Sigmoid colon (tissue), 7 donors: ENCODE data around the gene NMUR1. TPM values are rescaled to one million over a fixed set of nuclear protein-coding genes. Genes with fewer than 3 reads are reported as not detected.

Experiments used
- DNase-seq: peaks from one replicate; pipeline ENCODE4 v3.0.0-alpha.2; 2019
- H3K27ac ChIP-seq, 4 donors: fragments of 200-600 bp; sonication (generic); one replicate each; pipeline ENCODE4 v1.5.1; 2016 to 2019; ENCODE audit warnings: mild to moderate bottlenecking in 1 of 4
- H3K27me3 ChIP-seq, 3 donors: fragments of 200-600 bp; sonication (generic); one replicate each; pipeline ENCODE4 v1.5.1; 2019; ENCODE audit warnings: mild to moderate bottlenecking in 1 of 3
- H3K36me3 ChIP-seq, 4 donors: fragments of 200-600 bp; sonication (generic); one replicate each; pipeline ENCODE4 v1.5.1; 2016 to 2019
- H3K4me1 ChIP-seq, 4 donors: fragments of 200-600 bp; sonication (generic); one replicate each; pipeline ENCODE4 v1.5.1; 2017 to 2019
- H3K4me3 ChIP-seq, 4 donors: fragments of 200-600 bp; sonication (generic); one replicate each; pipeline ENCODE4 v1.5.1; 2017 to 2019; ENCODE audit warnings: mild to moderate bottlenecking in 2 of 4, moderate library complexity in 1 of 4
- H3K9me3 ChIP-seq, 4 donors: fragments of 200-600 bp in 3 of 4; sonication (generic) in 3 of 4; one replicate each; pipeline versions ENCODE4 v1.5.1 to v1.6.1; 2013 to 2019
- EP300 ChIP-seq, 4 donors: sonication (generic); formaldehyde crosslinking; IDR thresholded peaks; one replicate each; pipeline ENCODE4 v1.6.1; 2017; ENCODE audit warnings: antibody characterized with exemption in 4 of 4
- POLR2A ChIP-seq, 2 donors: fragments of 450-650 bp; IDR thresholded peaks; one replicate each; pipeline ENCODE4 v1.6.1; 2016; ENCODE audit warnings: antibody characterized with exemption in 2 of 2, mild to moderate bottlenecking in 2 of 2, moderate library complexity in 2 of 2
- POLR2AphosphoS5 ChIP-seq, 4 donors: sonication (generic); formaldehyde crosslinking; IDR thresholded peaks; one replicate each; pipeline ENCODE4 v1.6.1; 2017; ENCODE audit warnings: antibody characterized with exemption in 4 of 4
- WGBS, 2 donors: extraction: QIAGEN DNeasy Blood & Tissue Kit; methylation state at CpG; one replicate each; pipeline ENCODE4 v1.1.7; 2013; 5-methylcytosine and 5-hydroxymethylcytosine counted together
- intact Hi-C: fragments of 100-400 bp; cut with DNase I; formaldehyde crosslinking; loops from one replicate; pipeline ENCODE4 v1.15.1; 2023
- polyA plus RNA-seq, 3 donors: library from polyadenylated mRNA; stranded (reverse); fragments of 200-250 nt; gene quantifications; one replicate each; pipeline ENCODE4 v1.2.3, GENCODE V29; 2013
- total RNA-seq, 4 donors: library from RNA; depleted of rRNA; stranded (reverse); fragments of >200 nt; gene quantifications; one replicate each; pipeline ENCODE4 v1.1.0, GENCODE V29; 2016
- TF ChIP-seq, protein P1 (sequence below), 4 experiments: fragments of 450-650 bp in 3 of 4; fragments of 200-600 bp in 1 of 4; IDR thresholded peaks; one replicate each; pipeline ENCODE4 v1.5.1; 2016 to 2019; ENCODE audit warnings: antibody characterized with exemption in 4 of 4, mild to moderate bottlenecking in 3 of 4, moderate library complexity in 2 of 4
- donor health status: healthy with polysubstance abuse.
- donor health status: Bipolar disorder and iron deficiency.
- donor health status: healthy.

The NMUR1 gene
- total and polyA plus RNA-seq, 7 donors: 0.14 to 0.36 (median 0.23) TPM; not detected in 2

DNA sequence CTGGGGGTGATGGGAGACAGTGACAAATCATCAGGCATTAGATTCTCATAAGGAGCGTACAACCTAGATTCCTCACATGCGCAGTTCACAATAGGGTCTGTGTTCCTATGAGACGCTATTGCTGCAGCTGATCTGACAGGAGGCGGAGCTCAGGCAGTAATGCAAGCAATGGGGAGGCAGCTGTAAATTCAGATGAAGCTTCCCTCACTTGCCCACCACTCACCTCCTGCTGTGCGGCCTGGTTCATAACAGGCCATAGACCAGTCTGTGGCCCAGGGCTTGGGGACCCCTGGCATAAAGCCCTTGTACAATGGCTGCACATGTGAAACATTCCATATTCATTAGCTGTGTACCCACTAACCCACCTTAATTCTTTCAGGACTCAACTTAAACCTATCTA, 18.0 kb downstream of the NMUR1 start:
- intact Hi-C loops: no loop called here

DNA sequence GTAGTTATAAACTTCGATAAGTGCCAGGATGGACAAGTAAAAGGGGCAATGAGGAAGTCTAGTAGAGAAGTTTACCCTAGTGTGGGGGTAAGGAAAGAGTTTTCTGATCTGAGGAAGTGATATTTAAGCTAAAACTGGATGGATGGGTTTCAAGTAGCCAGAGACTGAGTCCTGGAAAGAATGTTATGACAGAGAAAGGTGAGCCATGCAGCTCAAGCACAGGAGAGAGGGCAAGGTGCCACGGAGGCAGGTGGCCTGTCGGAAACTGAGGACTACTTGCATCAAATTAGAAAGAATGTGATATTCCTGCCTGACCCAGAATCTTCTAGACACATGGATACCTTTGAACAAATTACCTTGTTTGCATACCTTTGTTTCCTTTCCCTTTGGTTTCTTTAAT, 26.5 kb downstream of the NMUR1 start:
- Histone ChIP-seq H3K27me3 (no peaks in the 10 kb centered on the region), H3K4me1 (no peaks in the 10 kb centered on the region), H3K27ac (no peak overlapping the region), H3K4me3 (no peak overlapping the region), H3K36me3 (peaks cover 0 to 10% (median 0%) of the 10 kb centered on the region in 4 donors), H3K9me3 (no peaks in the 10 kb centered on the region)
- TF ChIP-seq POLR2A (IDR thresholded peaks at IDR 0.05) (no peak), POLR2AphosphoS5 (IDR thresholded peaks at IDR 0.05) (no peak), EP300 (IDR thresholded peaks at IDR 0.05) (no peak)
- intact Hi-C loops: no loop called here
- DNase-seq: no peak
- 47 to 69% methylated on average over 3 of the region's 3 CpGs for WGBS, 2 donors

More for the DNA sequence above, 18.0 kb downstream of the NMUR1 start:
- Histone ChIP-seq H3K27ac (no peak overlapping the region), H3K9me3 (no peaks in the 10 kb centered on the region), H3K4me3 (no peak overlapping the region), H3K36me3 (no peaks in the 10 kb centered on the region), H3K27me3 (no peaks in the 10 kb centered on the region), H3K4me1 (peaks cover 0 to 9% (median 2%) of the 10 kb centered on the region in 4 donors)
- WGBS, 2 donors: 79 to 88% methylated on average over 5 of the region's 5 CpGs
- no peak for TF ChIP-seq POLR2AphosphoS5 (IDR thresholded peaks at IDR 0.05)
- TF ChIP-seq, protein P1, sequence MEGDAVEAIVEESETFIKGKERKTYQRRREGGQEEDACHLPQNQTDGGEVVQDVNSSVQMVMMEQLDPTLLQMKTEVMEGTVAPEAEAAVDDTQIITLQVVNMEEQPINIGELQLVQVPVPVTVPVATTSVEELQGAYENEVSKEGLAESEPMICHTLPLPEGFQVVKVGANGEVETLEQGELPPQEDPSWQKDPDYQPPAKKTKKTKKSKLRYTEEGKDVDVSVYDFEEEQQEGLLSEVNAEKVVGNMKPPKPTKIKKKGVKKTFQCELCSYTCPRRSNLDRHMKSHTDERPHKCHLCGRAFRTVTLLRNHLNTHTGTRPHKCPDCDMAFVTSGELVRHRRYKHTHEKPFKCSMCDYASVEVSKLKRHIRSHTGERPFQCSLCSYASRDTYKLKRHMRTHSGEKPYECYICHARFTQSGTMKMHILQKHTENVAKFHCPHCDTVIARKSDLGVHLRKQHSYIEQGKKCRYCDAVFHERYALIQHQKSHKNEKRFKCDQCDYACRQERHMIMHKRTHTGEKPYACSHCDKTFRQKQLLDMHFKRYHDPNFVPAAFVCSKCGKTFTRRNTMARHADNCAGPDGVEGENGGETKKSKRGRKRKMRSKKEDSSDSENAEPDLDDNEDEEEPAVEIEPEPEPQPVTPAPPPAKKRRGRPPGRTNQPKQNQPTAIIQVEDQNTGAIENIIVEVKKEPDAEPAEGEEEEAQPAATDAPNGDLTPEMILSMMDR (IDR thresholded peaks at IDR 0.05): no peak
- peak; percentile 26 for DNase-seq

DNA sequence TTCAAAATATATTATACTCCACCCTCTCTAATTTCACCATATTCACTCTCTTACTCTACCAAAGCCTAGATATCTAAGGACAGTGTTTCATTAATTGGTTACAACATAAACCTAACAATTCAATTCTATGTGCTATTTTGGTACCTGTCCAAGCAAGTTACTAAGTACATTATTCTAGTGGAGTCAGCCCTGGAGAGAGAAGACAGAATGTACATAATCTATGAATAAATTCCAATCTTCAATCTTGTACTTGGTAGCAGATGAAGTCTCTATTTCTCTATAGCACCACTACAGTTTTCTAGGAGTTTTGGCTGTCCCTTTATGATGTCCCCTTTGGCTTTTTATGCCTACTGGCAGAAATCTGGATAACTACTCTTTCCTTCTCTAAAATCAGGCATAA, 27.6 kb downstream of the NMUR1 start:
- no peak overlapping the region for H3K4me3 ChIP-seq
- no peak for DNase-seq
- intact Hi-C loops: no loop called here
- H3K27me3 ChIP-seq: no peaks in the 10 kb centered on the region
- no peaks in the 10 kb centered on the region for H3K9me3 ChIP-seq
- no peak overlapping the region for H3K27ac ChIP-seq
- no peaks in the 10 kb centered on the region for H3K4me1 ChIP-seq
- H3K36me3 ChIP-seq: peaks cover 0 to 10% (median 0%) of the 10 kb centered on the region in 4 donors
- TF ChIP-seq POLR2A (IDR thresholded peaks at IDR 0.05) (no peak), POLR2AphosphoS5 (IDR thresholded peaks at IDR 0.05) (no peak), EP300 (IDR thresholded peaks at IDR 0.05) (no peak)
- TF ChIP-seq, protein P1 (IDR thresholded peaks at IDR 0.05): no peak

DNA sequence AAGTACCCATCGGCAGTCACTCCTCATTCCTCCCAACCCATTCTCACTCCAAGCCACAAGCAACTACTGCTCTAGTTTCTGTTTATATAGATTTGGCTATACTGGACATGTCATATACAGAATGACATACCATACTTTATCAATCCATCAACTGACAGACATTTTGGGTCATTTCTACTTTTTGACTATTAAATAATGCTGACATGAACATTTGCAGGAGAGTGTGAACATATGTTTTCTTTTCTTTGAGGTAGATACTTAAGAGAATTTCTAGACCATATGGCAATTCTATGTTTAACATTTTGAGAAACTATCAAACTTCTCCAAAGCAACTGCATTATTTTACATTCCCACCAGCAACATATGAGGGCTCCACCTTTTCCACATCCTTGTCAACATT, 32.6 kb downstream of the NMUR1 start:
- DNase-seq: no peak
- H3K4me3 ChIP-seq: no peak overlapping the region
- H3K9me3 ChIP-seq: no peaks in the 10 kb centered on the region
- intact Hi-C loops: no loop called here
- no peak for TF ChIP-seq POLR2AphosphoS5 (IDR thresholded peaks at IDR 0.05)
- TF ChIP-seq POLR2A (IDR thresholded peaks at IDR 0.05): no peak
- no peak for TF ChIP-seq EP300 (IDR thresholded peaks at IDR 0.05)
- TF ChIP-seq, protein P1 (IDR thresholded peaks at IDR 0.05): no peak
- no peaks in the 10 kb centered on the region for H3K4me1 ChIP-seq
- WGBS, 2 donors: 19 to 69% methylated on average over 1 of the region's 1 CpG
- H3K27ac ChIP-seq: no peak overlapping the region
- no peaks in the 10 kb centered on the region for H3K27me3 ChIP-seq
- no peaks in the 10 kb centered on the region for H3K36me3 ChIP-seq

DNA sequence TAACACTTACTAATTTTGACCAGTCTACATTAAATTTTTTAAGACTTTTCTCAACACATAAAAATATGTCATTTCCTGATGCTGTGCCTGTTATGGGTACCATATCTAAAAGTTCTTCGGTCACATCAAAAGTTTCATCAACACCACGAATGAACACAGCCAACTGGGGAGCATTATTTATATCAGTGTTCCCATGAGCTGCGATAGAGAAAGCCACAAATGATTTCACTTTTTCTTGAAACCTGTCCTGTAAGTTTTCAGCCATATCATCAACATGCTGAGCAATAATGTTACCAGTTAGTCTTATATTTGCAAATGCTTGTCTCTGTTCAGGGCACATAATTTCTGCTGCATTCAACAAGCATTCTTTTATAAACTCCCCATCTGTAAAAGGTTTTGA, 35.6 kb downstream of the NMUR1 start:
- Histone ChIP-seq H3K27me3 (no peaks in the 10 kb centered on the region), H3K4me1 (no peaks in the 10 kb centered on the region), H3K36me3 (no peaks in the 10 kb centered on the region), H3K9me3 (no peaks in the 10 kb centered on the region), H3K4me3 (no peak overlapping the region), H3K27ac (no peak overlapping the region)
- DNase-seq: no peak
- 76 to 80% methylated on average over 3 of the region's 3 CpGs for WGBS, 2 donors
- TF ChIP-seq POLR2AphosphoS5 (IDR thresholded peaks at IDR 0.05): no peak
- no peak for TF ChIP-seq EP300 (IDR thresholded peaks at IDR 0.05)
- TF ChIP-seq POLR2A (IDR thresholded peaks at IDR 0.05): no peak
- TF ChIP-seq, protein P1 (IDR thresholded peaks at IDR 0.05): no peak
- intact Hi-C loops: no loop called here
